H1 (cell line): ENCODE data around the gene ZNF189. TPM values are rescaled to one million over a fixed set of nuclear protein-coding genes. Genes with fewer than 3 reads are reported as not detected.

ENCODE experiments used
- CBX8 ChIP-seq: fragments of 300-800, 300-1000 bp; sonication (generic); IDR thresholded peaks from 2 replicates; pipeline ENCODE4 v1.7.1; 2016; ENCODE audit warnings: low read depth, low read length, borderline replicate concordance
- CHD7 ChIP-seq: fragments of 300-600 bp; sonication (generic); IDR thresholded peaks from 2 replicates; pipeline ENCODE4 v1.7.1; 2012; ENCODE audit warnings: low read length, moderate library complexity, mild to moderate bottlenecking, inconsistent platforms; ENCODE audit not compliant: insufficient replicate concordance
- JUND ChIP-seq: IDR thresholded peaks from 2 replicates; pipeline ENCODE4 v1.6.1; 2011; ENCODE audit warnings: mild to moderate bottlenecking, improper control_type of control experiment, low read length
- SP2 ChIP-seq: IDR thresholded peaks from 2 replicates; pipeline ENCODE4 v1.6.1; 2012; ENCODE audit warnings: mild to moderate bottlenecking, low read length, inconsistent platforms
- polyA plus RNA-seq, 7 experiments: library from polyadenylated mRNA; depleted of rRNA in 3 of 7; stranded (reverse) in 5 of 7; unstranded in 2 of 7; fragments of >200 nt in 5 of 7; fragments of 200-250 nt in 2 of 7; gene quantifications; 1 replicate in 5 of 7; 2 replicates in 1 of 7; 4 replicates in 1 of 7; pipeline versions ENCODE4 v1.2.1 to v1.2.3, GENCODE V29; 2011 to 2013; ENCODE audit warnings: missing spikeins in 2 of 7, mixed read lengths in 2 of 7
- total RNA-seq: library from RNA; stranded (reverse); fragmentation: NEBNext Ultra II Directional; extraction: Animal tissue kit (Norgen Biotek cat#: 25700); gene quantifications from 2 replicates; pipeline ENCODE4 v1.2.1, GENCODE V29; 2021

Gene ZNF189
- total and polyA plus RNA-seq, 2 of the 8 experiments (the other 6 are each of a cell fraction or from before 2014, with no cell fraction given): 1.9 to 12.3 TPM

DNA sequence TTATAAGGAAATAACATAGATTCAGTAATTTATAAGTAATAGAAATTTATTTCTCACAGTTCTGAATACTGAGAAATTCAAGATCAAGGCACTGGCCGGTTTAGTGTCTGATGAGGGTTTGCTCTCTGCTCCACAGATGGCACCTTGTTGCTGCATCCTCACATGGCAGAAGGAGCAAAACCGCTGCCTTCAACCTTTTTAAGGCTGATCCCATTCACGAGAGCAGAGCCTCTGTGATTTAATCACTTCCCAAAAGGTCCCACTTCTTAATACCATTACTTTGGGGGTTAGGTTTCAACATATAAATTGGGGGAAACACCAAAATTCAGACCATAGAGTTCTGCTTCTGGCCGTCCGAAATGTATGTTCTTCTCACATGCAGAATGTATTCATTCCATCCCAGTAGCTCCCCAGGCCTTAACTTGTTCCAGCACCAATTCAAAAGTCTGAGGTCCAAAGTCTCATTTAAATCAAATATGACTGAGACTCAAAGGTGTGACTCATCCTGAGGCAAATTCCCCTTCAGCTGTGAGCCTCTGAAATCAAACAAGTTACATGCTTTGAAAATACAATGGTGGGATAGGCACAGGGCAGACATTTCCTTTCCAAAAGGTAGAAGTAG lies 44.4 kb upstream of the ZNF189 start (continued):
- TF ChIP-seq CHD7: no peak
- no peak for TF ChIP-seq CBX8
- TF ChIP-seq SP2: no peak
- no peak for TF ChIP-seq JUND
